ENCODE measurements around the gene TMEM163.

Gene TMEM163

DNA sequence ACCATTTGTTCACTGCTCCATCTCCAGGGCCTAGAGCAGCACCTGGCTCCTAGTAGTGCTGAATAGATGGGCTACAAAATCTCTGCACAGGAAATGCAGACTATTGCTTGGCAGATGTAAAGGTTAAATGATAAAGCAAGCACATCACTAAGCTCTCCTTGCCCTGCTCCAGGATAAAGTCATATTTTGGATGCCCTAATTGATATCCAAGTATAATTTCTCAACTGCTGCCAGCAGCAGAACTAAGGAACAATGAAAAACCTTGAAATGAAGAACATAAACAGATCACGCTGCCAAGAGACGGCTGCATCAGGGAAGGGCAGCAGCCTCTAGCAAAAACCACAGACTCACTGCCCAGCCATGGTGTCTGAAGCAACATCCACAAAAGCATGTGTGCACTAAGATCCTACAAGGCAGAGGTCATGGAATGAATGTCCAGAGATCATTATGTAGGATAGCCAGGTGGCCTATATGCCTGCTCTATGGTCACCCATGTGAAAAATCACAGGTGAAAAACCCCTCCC lies 134.7 kb downstream of the TMEM163 start:
- Histone ChIP-seq H2BK120ac (ENCODE audit: low read depth, low read length) (no peak overlapping the region), H3K27me3 (ENCODE audit: insufficient read depth, low read length, poor library complexity) (no peaks in the 10 kb centered on the region), H2BK15ac (replicated peaks; ENCODE audit: low read depth) (no peak overlapping the region), H3K4ac (ENCODE audit: low read depth, low read length) (no peak overlapping the region), H3K4me3 (ENCODE audit: low read length) (no peak overlapping the region), H3K18ac (ENCODE audit: low read length) (no peak overlapping the region), H3K56ac (ENCODE audit: low read length) (no peak overlapping the region), H3K4me2 (ENCODE audit: low read length) (no peak overlapping the region), H2AK5ac (ENCODE audit: low read length) (no peak overlapping the region), H3K4me1 (ENCODE audit: control insufficient read depth, low read depth, low read length) (no peaks in the 10 kb centered on the region), H3K9ac (ENCODE audit: low read length) (no peak overlapping the region), H3K23ac (ENCODE audit: low read length) (no peak overlapping the region), H3K79me2 (ENCODE audit: control insufficient read depth, insufficient read depth, low read length) (no peaks in the 10 kb centered on the region), H3K36me3 (ENCODE audit: control insufficient read depth, insufficient read depth, low read length) (no peaks in the 10 kb centered on the region), H2BK5ac (ENCODE audit: low read length) (no peak overlapping the region), H4K8ac (ENCODE audit: low read depth, low read length) (no peak overlapping the region), H4K5ac (ENCODE audit: low read length) (no peak overlapping the region), H3K79me1 (ENCODE audit: low read length) (no peaks in the 10 kb centered on the region), H3K27ac (ENCODE audit: low read depth, low read length) (no peak overlapping the region)
- no peak for DNase-seq
- no CpG with 5 or more reads among the region's 2 CpGs for WGBS (ENCODE audit: extremely low coverage, insufficient coverage, low lambda C conversion rate)

DNA sequence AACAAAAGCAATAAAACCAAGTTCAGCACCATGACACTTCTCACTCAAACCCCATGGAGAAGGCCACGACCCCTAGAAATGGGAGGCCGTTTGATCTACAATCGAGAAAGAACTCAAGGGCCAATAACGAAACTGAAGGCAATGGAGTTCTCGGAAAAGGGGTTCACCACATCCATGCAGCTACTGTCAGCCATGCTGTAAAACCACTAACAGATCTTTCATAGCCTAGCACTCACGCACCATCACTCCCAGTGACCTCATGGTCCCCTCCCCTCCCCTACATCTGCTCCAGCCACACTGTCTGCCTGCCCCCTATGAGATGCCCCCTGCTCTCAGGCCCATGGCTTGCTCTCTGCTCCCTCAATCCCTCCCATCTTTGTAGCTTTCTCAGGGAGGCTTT lies 135.3 kb downstream of the TMEM163 start:
- H2BK5ac ChIP-seq (ENCODE audit: low read length) = no peak overlapping the region
- H3K56ac ChIP-seq (ENCODE audit: low read length) = no peak overlapping the region
- H3K9ac ChIP-seq (ENCODE audit: low read length) = no peak overlapping the region
- H4K8ac ChIP-seq (ENCODE audit: low read depth, low read length) = no peak overlapping the region
- H3K4me1 ChIP-seq (ENCODE audit: control insufficient read depth, low read depth, low read length) = no peaks in the 10 kb centered on the region
- no peak overlapping the region for H3K23ac ChIP-seq (ENCODE audit: low read length)
- H3K4me2 ChIP-seq (ENCODE audit: low read length) = no peak overlapping the region
- no peaks in the 10 kb centered on the region for H3K36me3 ChIP-seq (ENCODE audit: control insufficient read depth, insufficient read depth, low read length)
- no CpG with 5 or more reads among the region's 6 CpGs for WGBS (ENCODE audit: extremely low coverage, insufficient coverage, low lambda C conversion rate)
- no peak for DNase-seq
- H3K4me3 ChIP-seq (ENCODE audit: low read length) = no peak overlapping the region
- no peak overlapping the region for H3K4ac ChIP-seq (ENCODE audit: low read depth, low read length)
- H3K79me1 ChIP-seq (ENCODE audit: low read length) = no peaks in the 10 kb centered on the region
- H2BK15ac ChIP-seq (replicated peaks; ENCODE audit: low read depth) = no peak overlapping the region
- no peaks in the 10 kb centered on the region for H3K27me3 ChIP-seq (ENCODE audit: insufficient read depth, low read length, poor library complexity)
- H3K18ac ChIP-seq (ENCODE audit: low read length) = no peak overlapping the region
- no peak overlapping the region for H2AK5ac ChIP-seq (ENCODE audit: low read length)
- no peak overlapping the region for H4K5ac ChIP-seq (ENCODE audit: low read length)
- no peak overlapping the region for H2BK120ac ChIP-seq (ENCODE audit: low read depth, low read length)
- H3K27ac ChIP-seq (ENCODE audit: low read depth, low read length) = no peak overlapping the region
- no peaks in the 10 kb centered on the region for H3K79me2 ChIP-seq (ENCODE audit: control insufficient read depth, insufficient read depth, low read length)

GRCh38 chr2:134582547-134582899 lies 136.3 kb downstream of the TMEM163 start:
- no peak overlapping the region for H4K8ac ChIP-seq (ENCODE audit: low read depth, low read length)

DNA sequence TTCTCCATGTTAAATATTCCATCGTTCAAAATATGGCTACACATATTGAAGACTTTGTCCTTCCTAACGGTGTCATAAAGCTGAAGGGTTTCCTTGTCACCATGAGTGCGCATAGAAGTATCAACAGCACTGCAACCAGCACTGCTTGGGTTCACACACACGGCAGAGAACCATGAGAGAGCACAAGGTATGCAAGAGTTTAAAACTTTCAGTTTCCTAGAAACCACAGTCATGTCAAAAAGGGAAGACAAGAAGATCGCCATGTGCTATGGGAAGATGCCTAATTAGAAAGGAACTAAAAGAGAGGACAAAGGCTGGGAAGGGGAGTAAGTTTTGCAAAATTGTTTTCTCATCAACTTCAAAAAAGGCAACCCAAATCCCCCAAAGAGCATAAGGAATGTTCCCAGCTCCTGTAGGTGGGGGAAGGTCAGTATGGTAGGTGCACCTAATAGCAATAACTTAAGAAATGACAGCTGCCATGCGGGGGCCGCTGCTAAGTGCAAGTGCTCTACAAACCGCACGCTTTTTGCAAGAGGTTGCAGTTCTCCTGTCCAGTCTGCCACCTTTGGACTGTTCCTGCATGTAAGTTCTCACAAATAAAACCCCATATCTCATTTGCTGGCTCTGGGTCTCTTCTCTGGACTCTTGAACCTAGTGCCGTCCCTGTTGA lies 136.8 kb downstream of the TMEM163 start:
- no peaks in the 10 kb centered on the region for H3K79me1 ChIP-seq (ENCODE audit: low read length)
- H3K56ac ChIP-seq (ENCODE audit: low read length) = no peak overlapping the region
- no peaks in the 10 kb centered on the region for H3K36me3 ChIP-seq (ENCODE audit: control insufficient read depth, insufficient read depth, low read length)
- H4K8ac ChIP-seq (ENCODE audit: low read depth, low read length) = no peak overlapping the region
- no peak overlapping the region for H4K5ac ChIP-seq (ENCODE audit: low read length)
- no peak overlapping the region for H2BK120ac ChIP-seq (ENCODE audit: low read depth, low read length)
- no peak overlapping the region for H3K9ac ChIP-seq (ENCODE audit: low read length)
- no peak overlapping the region for H2BK15ac ChIP-seq (replicated peaks; ENCODE audit: low read depth)
- H3K4me3 ChIP-seq (ENCODE audit: low read length) = no peak overlapping the region
- no peaks in the 10 kb centered on the region for H3K27me3 ChIP-seq (ENCODE audit: insufficient read depth, low read length, poor library complexity)
- no peak overlapping the region for H3K27ac ChIP-seq (ENCODE audit: low read depth, low read length)
- no peak overlapping the region for H3K4ac ChIP-seq (ENCODE audit: low read depth, low read length)
- no peak overlapping the region for H3K23ac ChIP-seq (ENCODE audit: low read length)
- no peak overlapping the region for H3K4me2 ChIP-seq (ENCODE audit: low read length)
- H2BK5ac ChIP-seq (ENCODE audit: low read length) = no peak overlapping the region
- H2AK5ac ChIP-seq (ENCODE audit: low read length) = no peak overlapping the region
- no peak overlapping the region for H3K18ac ChIP-seq (ENCODE audit: low read length)
- no peak for DNase-seq
- H3K79me2 ChIP-seq (ENCODE audit: control insufficient read depth, insufficient read depth, low read length) = no peaks in the 10 kb centered on the region
- H3K4me1 ChIP-seq (ENCODE audit: control insufficient read depth, low read depth, low read length) = no peaks in the 10 kb centered on the region
- no CpG with 5 or more reads among the region's 10 CpGs for WGBS (ENCODE audit: extremely low coverage, insufficient coverage, low lambda C conversion rate)

More at GRCh38 chr2:134582547-134582899, 136.3 kb downstream of the TMEM163 start:
- H3K36me3 ChIP-seq (ENCODE audit: control insufficient read depth, insufficient read depth, low read length) = no peaks in the 10 kb centered on the region
- H2BK5ac ChIP-seq (ENCODE audit: low read length) = no peak overlapping the region
- no peak overlapping the region for H2BK120ac ChIP-seq (ENCODE audit: low read depth, low read length)
- no peak overlapping the region for H2BK15ac ChIP-seq (replicated peaks; ENCODE audit: low read depth)
- no peaks in the 10 kb centered on the region for H3K4me1 ChIP-seq (ENCODE audit: control insufficient read depth, low read depth, low read length)
- no peak for DNase-seq
- no peak overlapping the region for H4K5ac ChIP-seq (ENCODE audit: low read length)
- H3K79me2 ChIP-seq (ENCODE audit: control insufficient read depth, insufficient read depth, low read length) = no peaks in the 10 kb centered on the region
- H3K4ac ChIP-seq (ENCODE audit: low read depth, low read length) = no peak overlapping the region
- H3K23ac ChIP-seq (ENCODE audit: low read length) = no peak overlapping the region
- no peak overlapping the region for H3K56ac ChIP-seq (ENCODE audit: low read length)
- WGBS (ENCODE audit: extremely low coverage, insufficient coverage, low lambda C conversion rate) = no CpG with 5 or more reads among the region's 2 CpGs
- H3K27ac ChIP-seq (ENCODE audit: low read depth, low read length) = no peak overlapping the region
- no peaks in the 10 kb centered on the region for H3K27me3 ChIP-seq (ENCODE audit: insufficient read depth, low read length, poor library complexity)
- no peak overlapping the region for H3K4me2 ChIP-seq (ENCODE audit: low read length)
- no peak overlapping the region for H3K9ac ChIP-seq (ENCODE audit: low read length)
- no peak overlapping the region for H3K4me3 ChIP-seq (ENCODE audit: low read length)
- no peak overlapping the region for H2AK5ac ChIP-seq (ENCODE audit: low read length)
- H3K18ac ChIP-seq (ENCODE audit: low read length) = no peak overlapping the region
- no peaks in the 10 kb centered on the region for H3K79me1 ChIP-seq (ENCODE audit: low read length)

GRCh38 chr2:134578316-134578715 lies 140.5 kb downstream of the TMEM163 start:
- no peak overlapping the region for H3K18ac ChIP-seq (ENCODE audit: low read length)
- no peaks in the 10 kb centered on the region for H3K79me2 ChIP-seq (ENCODE audit: control insufficient read depth, insufficient read depth, low read length)
- H2BK120ac ChIP-seq (ENCODE audit: low read depth, low read length) = no peak overlapping the region
- no CpG with 5 or more reads among the region's 7 CpGs for WGBS (ENCODE audit: extremely low coverage, insufficient coverage, low lambda C conversion rate)
- no peak overlapping the region for H2BK15ac ChIP-seq (replicated peaks; ENCODE audit: low read depth)
- H3K79me1 ChIP-seq (ENCODE audit: low read length) = no peaks in the 10 kb centered on the region
- H3K4me3 ChIP-seq (ENCODE audit: low read length) = no peak overlapping the region
- H3K9ac ChIP-seq (ENCODE audit: low read length) = no peak overlapping the region
- H2BK5ac ChIP-seq (ENCODE audit: low read length) = no peak overlapping the region
- H3K27me3 ChIP-seq (ENCODE audit: insufficient read depth, low read length, poor library complexity) = no peaks in the 10 kb centered on the region
- H3K4ac ChIP-seq (ENCODE audit: low read depth, low read length) = no peak overlapping the region
- H2AK5ac ChIP-seq (ENCODE audit: low read length) = no peak overlapping the region
- H4K5ac ChIP-seq (ENCODE audit: low read length) = no peak overlapping the region
- H3K56ac ChIP-seq (ENCODE audit: low read length) = no peak overlapping the region
- no peak overlapping the region for H4K8ac ChIP-seq (ENCODE audit: low read depth, low read length)
- H3K36me3 ChIP-seq (ENCODE audit: control insufficient read depth, insufficient read depth, low read length) = no peaks in the 10 kb centered on the region
- H3K4me2 ChIP-seq (ENCODE audit: low read length) = no peak overlapping the region
- H3K4me1 ChIP-seq (ENCODE audit: control insufficient read depth, low read depth, low read length) = no peaks in the 10 kb centered on the region
- no peak overlapping the region for H3K23ac ChIP-seq (ENCODE audit: low read length)
- no peak overlapping the region for H3K27ac ChIP-seq (ENCODE audit: low read depth, low read length)
- DNase-seq = no peak

DNA sequence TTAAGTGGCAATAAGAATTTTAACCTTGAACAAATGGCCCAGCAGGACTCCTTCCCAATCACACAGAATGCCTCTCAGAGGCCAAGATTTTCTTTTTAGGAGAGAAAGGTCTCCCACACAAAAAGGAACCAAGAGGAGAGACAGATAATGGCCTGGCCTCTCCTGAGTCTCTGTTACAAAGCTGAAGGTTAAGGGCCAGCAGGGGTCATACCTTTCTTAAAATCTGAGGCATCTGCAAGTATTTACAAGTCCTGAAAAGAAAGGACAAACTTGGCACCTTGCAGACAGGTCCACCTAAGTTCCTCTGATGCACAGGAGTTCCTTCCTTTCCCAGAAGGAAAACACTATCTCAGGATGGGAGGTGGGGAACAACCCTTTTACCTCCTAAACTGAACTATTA lies 142.3 kb downstream of the TMEM163 start:
- H3K36me3 ChIP-seq (ENCODE audit: control insufficient read depth, insufficient read depth, low read length) = no peaks in the 10 kb centered on the region
- no peak overlapping the region for H3K4ac ChIP-seq (ENCODE audit: low read depth, low read length)
- no peaks in the 10 kb centered on the region for H3K79me1 ChIP-seq (ENCODE audit: low read length)
- H3K23ac ChIP-seq (ENCODE audit: low read length) = no peak overlapping the region
- no peak overlapping the region for H4K8ac ChIP-seq (ENCODE audit: low read depth, low read length)
- H2BK15ac ChIP-seq (replicated peaks; ENCODE audit: low read depth) = no peak overlapping the region
- no peak overlapping the region for H3K56ac ChIP-seq (ENCODE audit: low read length)
- no peak overlapping the region for H3K9ac ChIP-seq (ENCODE audit: low read length)
- H3K79me2 ChIP-seq (ENCODE audit: control insufficient read depth, insufficient read depth, low read length) = no peaks in the 10 kb centered on the region
- H2AK5ac ChIP-seq (ENCODE audit: low read length) = no peak overlapping the region
- no peak overlapping the region for H3K4me3 ChIP-seq (ENCODE audit: low read length)
- H2BK120ac ChIP-seq (ENCODE audit: low read depth, low read length) = no peak overlapping the region
- H3K27ac ChIP-seq (ENCODE audit: low read depth, low read length) = no peak overlapping the region
- no peak overlapping the region for H4K5ac ChIP-seq (ENCODE audit: low read length)
- DNase-seq = peak; percentile 12
- no peak overlapping the region for H3K18ac ChIP-seq (ENCODE audit: low read length)
- no peaks in the 10 kb centered on the region for H3K4me1 ChIP-seq (ENCODE audit: control insufficient read depth, low read depth, low read length)
- H2BK5ac ChIP-seq (ENCODE audit: low read length) = no peak overlapping the region
- no peaks in the 10 kb centered on the region for H3K27me3 ChIP-seq (ENCODE audit: insufficient read depth, low read length, poor library complexity)
- H3K4me2 ChIP-seq (ENCODE audit: low read length) = no peak overlapping the region

All from mesendoderm (in vitro differentiated cells).